HEK293 (cell line): ENCODE data around the gene CTDSPL2.

ENCODE experiments used
- CTCF ChIP-seq: fragments of 450-650 bp; formaldehyde crosslinking; IDR thresholded peaks from 2 replicates; pipeline ENCODE4 v1.5.1; 2016; ENCODE audit warnings: missing biosample characterization, missing genetic modification characterization
- REST ChIP-seq: fragments of 450-650 bp; formaldehyde crosslinking; IDR thresholded peaks from 2 replicates; pipeline ENCODE4 v1.5.1; 2016; ENCODE audit warnings: missing biosample characterization, missing genetic modification characterization
- SALL2 ChIP-seq: fragments of 450-650 bp; formaldehyde crosslinking; IDR thresholded peaks from 2 replicates; pipeline ENCODE4 v1.5.0; 2017; ENCODE audit warnings: missing biosample characterization, mild to moderate bottlenecking, missing genetic modification characterization, borderline replicate concordance
- SP2 ChIP-seq: fragments of 450-650 bp; formaldehyde crosslinking; IDR thresholded peaks from 2 replicates; pipeline ENCODE4 v1.5.1; 2016; ENCODE audit warnings: missing biosample characterization, missing genetic modification characterization
- TCF7L2 ChIP-seq: IDR thresholded peaks from 2 replicates; pipeline ENCODE4 v1.6.1; 2011; ENCODE audit warnings: low read depth, mild to moderate bottlenecking, inconsistent platforms, low read length, moderate library complexity, borderline replicate concordance
- YY1 ChIP-seq: fragments of 450-650 bp; formaldehyde crosslinking; IDR thresholded peaks from 2 replicates; pipeline ENCODE4 v1.5.1; 2018; ENCODE audit warnings: missing biosample characterization, missing genetic modification characterization
- ZNF155 ChIP-seq: fragments of 450-650 bp; formaldehyde crosslinking; IDR thresholded peaks from 2 replicates; pipeline ENCODE4 v1.5.1; 2016; ENCODE audit warnings: missing biosample characterization, missing genetic modification characterization
- ZNF660 ChIP-seq: fragments of 450-650 bp; IDR thresholded peaks from 2 replicates; pipeline ENCODE4 v1.5.1; 2018; ENCODE audit warnings: missing biosample characterization, mild to moderate bottlenecking, missing genetic modification characterization
- ZNF664 ChIP-seq: fragments of 450-650 bp; formaldehyde crosslinking; IDR thresholded peaks from 2 replicates; pipeline ENCODE4 v1.5.1; 2016; ENCODE audit warnings: missing biosample characterization, missing genetic modification characterization
- ZNF843 ChIP-seq: fragments of 450-650 bp; formaldehyde crosslinking; IDR thresholded peaks from 2 replicates; pipeline ENCODE4 v1.5.1; 2016; ENCODE audit warnings: missing biosample characterization, missing genetic modification characterization

- TF ChIP-seq TCF7L2 (no peak), ZNF664 (tag by site-specific recombination) (no peak), SALL2 (no peak), REST (tag by site-specific recombination) (no peak), CTCF (tag by site-specific recombination) (no peak), ZNF660 (tag by site-specific recombination) (no peak), ZNF155 (no peak), YY1 (tag by site-specific recombination) (no peak), ZNF843 (tag by site-specific recombination) (no peak), SP2 (tag by site-specific recombination) (no peak)
Observed at GRCh38 chr15:44550256-44550655, 122.8 kb downstream of the CTDSPL2 start.
